HUES48 (cell line): ENCODE data around the gene BMPR1A.
A peak's percentile ranks its signal among the peaks of the same experiment; 100 is the strongest.
"Not testable (repeated sequence)": the region's sequence is repeated elsewhere in the genome, so short reads cannot be mapped to it uniquely, and the experiment has no call there.

Source experiments
- H3K27ac ChIP-seq: one replicate; pipeline ENCODE4 v1.7.0; 2013; ENCODE audit warnings: low read depth, low read length, inconsistent platforms
- H3K27me3 ChIP-seq: 2 replicates; pipeline ENCODE4 v1.6.1; 2013; ENCODE audit warnings: mild to moderate bottlenecking, low read length; ENCODE audit not compliant: control insufficient read depth, insufficient read depth
- H3K36me3 ChIP-seq: 2 replicates; pipeline ENCODE4 v1.6.1; 2013; ENCODE audit warnings: low read length; ENCODE audit not compliant: control insufficient read depth, insufficient read depth
- H3K4me1 ChIP-seq: 2 replicates; pipeline ENCODE4 v1.6.1; 2013; ENCODE audit warnings: mild to moderate bottlenecking, low read length; ENCODE audit not compliant: control insufficient read depth, insufficient read depth
- H3K4me3 ChIP-seq: 2 replicates; pipeline ENCODE4 v1.5.1; 2013; ENCODE audit warnings: mild to moderate bottlenecking, low read depth, low read length
- H3K9ac ChIP-seq: 2 replicates; pipeline ENCODE4 v1.6.1; 2013; ENCODE audit warnings: mild to moderate bottlenecking, low read depth, low read length, moderate library complexity
- H3K9me3 ChIP-seq: 2 replicates; pipeline ENCODE4 v1.6.1; 2013; ENCODE audit warnings: low read length; ENCODE audit not compliant: control insufficient read depth, insufficient read depth

BMPR1A gene

DNA sequence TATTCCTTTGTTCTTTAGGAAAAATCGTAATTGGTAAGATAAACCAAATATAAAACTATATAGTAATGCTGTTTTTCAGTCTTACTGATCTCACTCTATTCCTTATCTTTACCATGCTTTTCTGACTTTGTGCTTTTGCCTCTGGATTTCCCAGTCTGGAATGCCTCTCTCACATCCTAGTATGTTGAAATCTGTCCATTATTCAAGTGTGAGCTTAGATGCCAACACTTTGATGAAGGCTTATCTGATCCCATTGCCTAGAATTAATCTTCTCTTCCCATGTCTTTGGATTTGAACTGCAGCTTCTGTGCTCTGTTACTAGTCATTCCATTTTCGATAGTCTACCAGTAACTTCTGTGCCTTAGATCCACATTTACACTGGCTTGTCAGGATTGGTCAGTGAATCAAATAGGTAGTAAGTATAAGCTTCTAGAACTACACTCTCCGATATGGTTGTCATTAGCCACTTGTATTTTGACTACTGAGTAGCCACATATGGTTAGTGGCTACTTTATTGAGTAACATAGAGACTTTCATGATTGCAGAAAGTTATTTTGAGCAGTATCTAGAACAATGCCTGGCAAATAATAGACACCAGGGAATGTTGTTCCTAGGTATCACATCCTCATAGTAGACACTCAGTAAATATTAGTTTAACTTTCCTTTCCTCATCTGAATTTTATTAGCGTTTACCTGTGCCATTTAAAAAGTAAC is 92.9 kb downstream of the BMPR1A start:
- H3K9me3 ChIP-seq: no peaks in the 10 kb centered on the region
- H3K27me3 ChIP-seq: no peaks in the 10 kb centered on the region

DNA sequence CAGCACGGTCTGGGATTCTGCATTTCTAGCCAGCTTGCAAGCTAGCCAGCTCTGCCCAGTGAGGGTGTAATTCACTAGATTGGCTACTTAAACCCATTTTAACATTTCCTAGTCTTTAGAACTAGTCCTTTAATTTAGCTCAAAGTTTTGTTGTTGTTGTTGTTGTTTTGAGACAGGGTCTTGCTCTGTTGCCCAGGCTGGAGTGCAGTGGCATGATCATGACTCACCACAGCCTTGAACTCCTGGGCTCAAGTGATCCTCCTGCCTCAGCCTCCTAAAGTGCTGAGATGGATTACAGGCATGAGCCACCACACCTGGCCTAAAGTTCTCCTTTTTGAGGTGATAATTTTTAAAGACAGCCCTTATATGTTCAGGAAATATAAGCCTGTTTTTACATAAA is 94.1 kb downstream of the BMPR1A start:
- Histone ChIP-seq H3K9ac (no peak overlapping the region), H3K4me3 (no peak overlapping the region), H3K27ac (no peak overlapping the region), H3K36me3 (peaks cover 12% of the 10 kb centered on the region), H3K4me1 (peaks cover 35% of the 10 kb centered on the region), H3K9me3 (no peaks in the 10 kb centered on the region), H3K27me3 (no peaks in the 10 kb centered on the region)

More for the DNA sequence above, 92.9 kb downstream of the BMPR1A start:
- Histone ChIP-seq H3K4me1 (peaks cover 24% of the 10 kb centered on the region), H3K4me3 (no peak overlapping the region), H3K36me3 (peaks cover 23% of the 10 kb centered on the region), H3K27ac (peak overlapping the region; percentile 8), H3K9ac (no peak overlapping the region)

DNA sequence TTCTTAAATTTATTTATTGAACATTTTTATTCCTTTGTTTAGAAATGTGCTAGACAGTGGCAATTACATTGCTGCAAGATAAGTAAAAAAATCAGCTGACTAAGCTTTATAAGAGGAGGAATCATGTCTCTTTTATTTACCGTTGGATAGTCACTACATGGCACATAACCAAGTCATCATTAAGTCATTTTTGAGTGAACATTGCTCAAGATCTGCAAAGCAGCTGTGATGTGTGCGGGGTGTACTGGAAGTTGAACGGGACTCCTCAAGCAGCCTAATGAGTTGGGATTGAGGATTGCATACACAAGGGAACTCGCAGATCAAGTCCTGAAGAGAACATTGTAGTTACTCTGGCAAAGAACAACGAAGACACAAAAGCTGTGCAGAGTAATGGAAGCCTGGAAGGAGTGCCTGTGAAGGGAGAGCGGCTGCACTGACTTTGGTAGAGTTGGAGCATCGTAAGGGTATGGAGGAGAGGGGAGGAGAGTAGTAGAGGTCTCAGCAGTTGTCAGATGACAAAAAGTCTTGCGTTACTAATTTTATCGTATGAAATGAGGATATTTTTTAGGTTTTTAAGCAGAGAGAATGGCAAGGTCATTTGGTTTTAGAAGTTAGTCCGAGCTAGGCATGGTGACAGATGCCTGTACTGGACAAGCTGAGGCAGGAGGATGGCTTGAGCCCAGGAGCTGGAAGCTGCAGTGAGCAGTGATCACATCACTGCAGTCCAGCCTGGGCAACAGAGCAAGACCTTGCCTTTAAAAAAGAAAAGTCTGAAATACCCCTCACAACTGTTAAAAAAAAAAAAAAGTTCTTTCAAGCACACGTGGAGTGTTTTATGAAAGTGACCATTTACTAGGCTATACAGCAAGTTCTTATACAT is 95.1 kb downstream of the BMPR1A start:
- H3K36me3 ChIP-seq: peaks cover 22% of the 10 kb centered on the region
- no peaks in the 10 kb centered on the region for H3K27me3 ChIP-seq
- no peak overlapping the region for H3K9ac ChIP-seq
- H3K4me3 ChIP-seq: no peak overlapping the region
- no peaks in the 10 kb centered on the region for H3K9me3 ChIP-seq
- H3K27ac ChIP-seq: peak overlapping the region; percentile 59
- peaks cover 46% of the 10 kb centered on the region for H3K4me1 ChIP-seq

DNA sequence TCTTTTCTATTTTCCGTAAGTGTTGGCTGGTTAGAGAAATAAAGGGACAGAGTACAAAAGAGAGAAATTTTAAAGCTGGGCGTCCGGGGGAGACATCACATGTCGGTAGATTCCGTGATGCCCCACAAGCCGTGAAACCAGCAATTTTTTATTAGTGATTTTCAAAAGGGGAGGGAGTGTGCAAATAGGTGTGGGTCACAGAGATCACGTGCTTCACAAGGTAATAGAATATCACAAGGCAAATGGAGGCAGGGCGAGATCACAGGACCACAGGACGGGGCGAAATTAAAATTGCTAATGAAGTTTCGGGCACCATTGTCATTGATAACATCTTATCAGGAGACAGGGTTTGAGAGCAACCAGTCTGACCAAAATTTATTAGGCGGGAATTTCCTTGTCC is 97.2 kb downstream of the BMPR1A start:
- peak overlapping the region; percentile 35 for H3K9ac ChIP-seq
- peak overlapping the region; percentile 88 for H3K27ac ChIP-seq
- H3K36me3 ChIP-seq: peaks cover 20% of the 10 kb centered on the region
- not testable (repeated sequence) for H3K9me3 ChIP-seq, H3K27me3 ChIP-seq
- H3K4me3 ChIP-seq: peak overlapping the region; percentile 12
- H3K4me1 ChIP-seq: peaks cover 60% of the 10 kb centered on the region

DNA sequence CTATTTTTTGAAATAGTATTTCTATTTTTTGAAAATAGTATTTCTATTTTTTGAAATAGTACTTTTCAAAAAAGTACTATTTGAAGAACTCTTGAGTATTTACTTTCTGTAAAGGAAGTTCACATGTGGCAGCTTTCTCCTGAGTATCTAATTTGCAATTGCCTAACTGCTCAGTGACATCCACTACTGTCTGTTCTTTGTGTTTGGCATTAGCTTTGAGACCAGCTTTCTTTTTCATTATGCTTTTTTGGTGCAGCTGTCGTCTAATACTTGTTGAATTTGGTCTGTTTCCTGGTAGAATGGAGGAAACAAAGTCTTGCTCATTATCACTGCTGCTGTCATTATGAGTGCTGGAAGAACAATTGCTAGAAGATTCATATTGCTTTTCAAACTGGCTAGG is 99.1 kb downstream of the BMPR1A start:
- H3K4me1 ChIP-seq: peaks cover 60% of the 10 kb centered on the region

DNA sequence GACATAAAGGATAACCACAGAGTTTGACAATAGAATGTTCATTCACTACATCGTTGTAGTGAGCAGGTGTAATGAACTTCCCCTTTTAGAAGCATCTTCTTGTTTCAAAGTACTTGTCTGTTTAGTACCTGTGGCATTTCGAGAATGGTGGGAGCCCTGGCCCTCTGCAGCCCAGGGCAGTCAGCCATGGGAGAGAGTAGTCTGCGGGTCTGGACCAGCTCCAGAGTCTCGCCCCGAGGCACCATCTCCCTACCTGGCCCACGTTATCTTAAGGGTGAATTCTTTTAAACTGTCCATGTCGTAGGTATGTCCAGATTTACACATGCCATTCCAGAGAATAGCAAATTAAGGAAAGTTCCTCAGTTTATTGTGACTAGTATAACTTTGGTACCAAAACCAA is 99.7 kb downstream of the BMPR1A start:
- no peaks in the 10 kb centered on the region for H3K9me3 ChIP-seq
- H3K27ac ChIP-seq: peak overlapping the region; percentile 97
- peaks cover 60% of the 10 kb centered on the region for H3K4me1 ChIP-seq
- no peaks in the 10 kb centered on the region for H3K27me3 ChIP-seq
- no peak overlapping the region for H3K4me3 ChIP-seq
- H3K36me3 ChIP-seq: peaks cover 26% of the 10 kb centered on the region
- H3K9ac ChIP-seq: no peak overlapping the region; the same call in 1 of the 2 replicates

More for the DNA sequence above, 99.1 kb downstream of the BMPR1A start:
- Histone ChIP-seq H3K9me3 (no peaks in the 10 kb centered on the region), H3K9ac (no peak overlapping the region), H3K27me3 (no peaks in the 10 kb centered on the region), H3K4me3 (no peak overlapping the region), H3K27ac (peak overlapping the region; percentile 97), H3K36me3 (peaks cover 26% of the 10 kb centered on the region)

DNA sequence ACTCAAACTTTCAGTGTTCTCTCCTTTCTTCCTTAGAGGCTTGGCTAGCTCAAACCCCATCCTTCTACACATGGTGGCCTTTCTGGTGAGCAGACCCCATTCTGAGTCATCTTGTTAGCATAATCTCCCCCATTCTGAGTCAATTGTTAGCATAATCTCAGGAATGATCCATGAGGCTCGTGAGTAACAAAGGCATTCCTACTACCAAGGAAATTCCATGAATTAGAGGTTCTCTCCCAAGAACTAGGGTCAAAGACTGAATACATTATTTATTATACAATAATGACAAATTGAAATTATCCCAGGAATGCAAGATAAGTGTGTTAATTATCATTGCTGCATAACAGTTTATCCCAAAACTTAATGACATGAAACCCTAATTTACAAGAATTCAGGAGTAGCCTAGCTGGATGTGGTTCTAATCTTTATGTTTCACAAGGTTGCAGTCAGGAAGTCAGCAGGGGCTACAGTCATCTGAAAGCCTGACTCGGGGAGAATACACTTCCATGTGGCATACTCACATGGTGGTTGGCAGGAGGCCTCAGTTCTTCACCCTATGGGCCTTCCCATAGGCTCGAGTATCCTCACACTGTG is 100.8 kb downstream of the BMPR1A start:
- H3K27ac ChIP-seq: peak overlapping the region; percentile 97

DNA sequence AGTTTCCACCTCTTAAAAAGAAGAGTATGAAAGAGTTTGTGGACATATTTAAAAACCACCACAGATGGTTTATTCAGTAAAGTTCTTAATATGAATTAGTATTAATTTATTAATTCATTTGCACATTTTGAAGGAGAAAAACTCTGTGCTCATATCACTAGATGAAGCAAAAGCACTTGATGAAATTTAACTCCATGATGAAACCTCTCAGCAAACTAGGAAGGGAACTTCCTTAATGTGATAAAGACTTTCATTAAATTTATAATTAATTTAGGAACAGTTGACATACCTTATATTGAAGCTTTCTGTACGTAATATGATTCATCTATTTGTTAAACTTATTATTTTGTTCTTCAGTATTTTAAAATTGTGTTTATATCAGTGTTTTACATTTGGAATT is 101.6 kb downstream of the BMPR1A start:
- H3K9me3 ChIP-seq: no peaks in the 10 kb centered on the region
- H3K27me3 ChIP-seq: no peaks in the 10 kb centered on the region
- no peak overlapping the region for H3K9ac ChIP-seq
- peak overlapping the region; percentile 97 for H3K27ac ChIP-seq
- H3K4me3 ChIP-seq: no peak overlapping the region
- peaks cover 19% of the 10 kb centered on the region for H3K36me3 ChIP-seq
- peaks cover 62% of the 10 kb centered on the region for H3K4me1 ChIP-seq

More for the DNA sequence above, 100.8 kb downstream of the BMPR1A start:
- Histone ChIP-seq H3K9me3 (no peaks in the 10 kb centered on the region), H3K36me3 (peaks cover 19% of the 10 kb centered on the region), H3K27me3 (no peaks in the 10 kb centered on the region), H3K4me1 (peaks cover 62% of the 10 kb centered on the region), H3K4me3 (0 out of 2 replicates have a peak overlapping the region, but pooled peaks have one; percentile 16), H3K9ac (peak overlapping the region; percentile 30; the same call in 1 of the 2 replicates)

DNA sequence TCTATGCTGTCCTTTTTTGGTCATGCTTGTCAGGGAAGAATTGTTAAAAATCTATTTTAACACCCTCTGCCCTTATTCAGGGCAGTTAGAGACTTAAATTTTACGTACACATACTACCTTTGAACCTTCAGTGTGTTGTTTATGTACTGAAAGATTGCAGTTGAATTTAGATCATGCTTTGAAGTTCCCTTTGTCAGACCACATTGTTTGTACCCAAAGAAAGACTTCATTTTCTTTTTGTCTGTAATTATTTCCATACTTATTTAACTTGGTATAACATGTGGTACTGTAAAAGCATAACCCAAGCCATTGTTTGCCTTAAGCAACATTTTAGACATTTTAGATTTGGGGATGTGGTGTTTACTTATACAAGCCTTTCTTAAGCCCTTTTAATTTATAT is 104.9 kb downstream of the BMPR1A start:
- H3K27me3 ChIP-seq: no peaks in the 10 kb centered on the region
- H3K4me3 ChIP-seq: no peak overlapping the region
- H3K4me1 ChIP-seq: peaks cover 62% of the 10 kb centered on the region
- peak overlapping the region; percentile 96 for H3K27ac ChIP-seq
- H3K36me3 ChIP-seq: peaks cover 12% of the 10 kb centered on the region
- H3K9ac ChIP-seq: no peak overlapping the region
- no peaks in the 10 kb centered on the region for H3K9me3 ChIP-seq

DNA sequence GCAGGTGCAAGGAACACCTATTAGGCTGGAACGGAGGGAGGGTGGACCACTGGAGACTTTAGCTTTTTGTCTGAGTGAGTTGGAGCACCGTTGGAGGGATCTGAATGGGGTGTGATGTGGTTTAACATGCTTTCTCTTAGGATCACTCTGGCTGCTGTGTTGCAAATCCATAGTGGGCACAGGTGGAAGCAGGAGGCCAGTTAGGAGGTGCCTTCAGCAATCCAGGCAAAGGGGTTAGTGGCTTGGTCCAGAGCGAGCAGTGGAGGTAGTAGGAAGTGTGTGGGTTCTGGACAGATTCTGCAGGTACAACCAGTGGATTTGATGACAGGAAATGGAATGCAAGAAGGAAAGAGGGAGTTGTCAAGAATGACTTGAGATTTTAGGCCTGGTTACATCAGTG is 106.0 kb downstream of the BMPR1A start:
- no peaks in the 10 kb centered on the region for H3K9me3 ChIP-seq
- H3K27ac ChIP-seq: peak overlapping the region; percentile 96
- peaks cover 62% of the 10 kb centered on the region for H3K4me1 ChIP-seq
- H3K9ac ChIP-seq: no peak overlapping the region
- no peak overlapping the region for H3K4me3 ChIP-seq
- peaks cover 8% of the 10 kb centered on the region for H3K36me3 ChIP-seq
- H3K27me3 ChIP-seq: no peaks in the 10 kb centered on the region
